ENCODE results near the gene PTGES2. TPM values are rescaled to one million over a fixed set of nuclear protein-coding genes. Genes with fewer than 3 reads are reported as not detected.

Gene PTGES2
- total and polyA plus RNA-seq, 2 of the 13 experiments (the other 11 are each of a cell fraction or from before 2014, with no cell fraction given) = 63.7 to 79.8 TPM

- Histone ChIP-seq H3K79me2 (ENCODE audit: insufficient read depth, low read length) (peaks cover 16% of the 10 kb centered on the region), H4K20me1 (ENCODE audit: insufficient read depth, low read length) (no peaks in the 10 kb centered on the region), H2AFZ (ENCODE audit: low read length) (no peak overlapping the region), H3K4me2 (ENCODE audit: low read depth, low read length) (no peak overlapping the region), H3K4me1 (ENCODE audit: insufficient read depth, low read length) (peaks cover 26% of the 10 kb centered on the region), H3K36me3 (replicated peaks in 1 of 2; ENCODE audit: control insufficient read depth in 1 of 2, insufficient read depth in 2 of 2, low read length in 2 of 2) (no peaks in the 10 kb centered on the region; a peak in 1 of 5 replicates), H3K4me3 (replicated peaks in 1 of 3; ENCODE audit: insufficient read depth in 1 of 3, low read depth in 2 of 3, low read length in 3 of 3) (no peak overlapping the region), H3K9ac (ENCODE audit: insufficient read depth, low read depth, low read length) (no peak overlapping the region), H3K27ac (ENCODE audit: extremely low read length, insufficient read depth, low read length) (no peak overlapping the region), H3K27me3 (ENCODE audit: control insufficient read depth in 1 of 2, insufficient read depth in 2 of 2, low read length in 2 of 2) (no peaks in the 10 kb centered on the region), H3K9me3 (ENCODE audit: low read length) (no peaks in the 10 kb centered on the region)
- ChIA-PET POLR2A (interaction anchor here (3.4 kb wide), 1 partner anchor 12 kb away, joined by 17 read pairs; no protein-coding TSS in a partner anchor), CTCF (ENCODE audit: low intra/inter-chr PET ratio, low total read pairs) (no interaction called here)
- BruUV-seq (replicated peaks) = no TSS peak
- in situ Hi-C loops (cut with HindIII; ENCODE audit: extremely low pct_ligation_motif_present, low pct_unique_long_range_greater_than_20kb) (no loop called here), intact Hi-C loops (cut with micrococcal nuclease; ENCODE audit: unreplicated experiment) (no loop called here)
- 94% methylated on average over 4 of the region's 4 CpGs for WGBS (ENCODE audit: low lambda C conversion rate)
- DNase-seq (ENCODE audit: low spot score) = no peak
- FAIRE-seq = no peak
- ATAC-seq = no peak
- TF ChIP-seq SNAPC4 (CRISPR knock-in tag; IDR thresholded peaks at IDR 0.05) = no peak
- no peak for TF ChIP-seq ZC3H4 (CRISPR knock-in tag; IDR thresholded peaks at IDR 0.05; ENCODE audit: borderline replicate concordance)
- no peak for TF ChIP-seq ZNF569 (CRISPR knock-in tag; IDR thresholded peaks at IDR 0.05; ENCODE audit: borderline replicate concordance)
- no peak for TF ChIP-seq AGO1 (IDR thresholded peaks at IDR 0.05; ENCODE audit: low read depth, low read length, poor library complexity, severe bottlenecking)
- TF ChIP-seq ZBTB33 (CRISPR knock-in tag; IDR thresholded peaks at IDR 0.05) = no peak
- no peak for TF ChIP-seq ZNF558 (CRISPR knock-in tag; IDR thresholded peaks at IDR 0.05; ENCODE audit: borderline replicate concordance)
- no peak for TF ChIP-seq ZNF275 (CRISPR knock-in tag; IDR thresholded peaks at IDR 0.05; ENCODE audit: borderline replicate concordance)
- no peak for TF ChIP-seq CSRNP1 (CRISPR knock-in tag; IDR thresholded peaks at IDR 0.05)
- no peak for TF ChIP-seq ZSCAN9 (CRISPR knock-in tag; IDR thresholded peaks at IDR 0.05; ENCODE audit: borderline replicate concordance)
- no peak for TF ChIP-seq ZZZ3 (CRISPR knock-in tag; IDR thresholded peaks at IDR 0.05; ENCODE audit: borderline replicate concordance)
- no peak for TF ChIP-seq ATF7 (IDR thresholded peaks at IDR 0.05)
- TF ChIP-seq ATF7 (CRISPR knock-in tag; IDR thresholded peaks at IDR 0.05) = no peak
- no peak for TF ChIP-seq PBX3 (CRISPR knock-in tag; IDR thresholded peaks at IDR 0.05; ENCODE audit: borderline replicate concordance)
Measured at GRCh38 chr9:128085943-128086342, 41.6 kb downstream of the PTGES2 start.
